ENCODE data around the gene SLC9C2.

- TF ChIP-seq CTCF (IDR thresholded peaks at IDR 0.05) = no peak
- no peak for TF ChIP-seq POLR2A (IDR thresholded peaks at IDR 0.05)
- no peak for TF ChIP-seq POLR2AphosphoS5 (IDR thresholded peaks at IDR 0.05)
These were observed 22.2 kb downstream of the SLC9C2 start for GRCh38 chr1:173580658-173581057.
